OCI-LY7 (cell line): Measurements from ENCODE around the gene IL37.

Source experiments
- EZH2phosphoT487 ChIP-seq: fragments of 200-600 bp; sonication (generic); IDR thresholded peaks from 2 replicates; pipeline ENCODE4 v1.6.1; 2018; ENCODE audit warnings: low read depth, borderline replicate concordance, mild to moderate bottlenecking, mixed run types, antibody characterized with exemption, low read length, moderate library complexity, mixed read lengths
- TF ChIP-seq, protein P1 (sequence below): fragments of 200-600 bp; sonication (generic); conservative IDR thresholded peaks from 2 replicates; pipeline ENCODE4 v1.5.1; 2014; ENCODE audit warnings: mild to moderate bottlenecking, antibody characterized with exemption, low read length, moderate library complexity, mixed read lengths

DNA sequence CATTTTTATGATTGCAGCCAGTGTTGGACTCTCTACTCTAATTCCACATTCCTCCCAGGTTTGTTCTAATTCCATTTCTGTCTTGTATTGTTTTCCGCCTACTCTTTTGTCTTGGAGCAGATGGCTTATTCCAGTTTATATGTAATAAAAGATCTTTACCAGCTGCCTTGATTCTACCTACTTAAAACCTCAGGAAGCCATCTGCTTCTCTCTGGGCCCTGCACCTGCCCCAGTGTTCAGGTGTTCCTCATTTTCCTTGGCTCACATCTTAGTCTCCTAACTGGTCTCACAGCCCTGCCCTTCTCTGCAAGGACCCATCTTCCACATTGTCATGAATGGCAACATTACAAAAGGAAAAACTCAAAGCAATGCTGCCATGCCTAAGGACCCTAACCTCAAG lies 21.0 kb upstream of the IL37 start:
- TF ChIP-seq, protein P1, sequence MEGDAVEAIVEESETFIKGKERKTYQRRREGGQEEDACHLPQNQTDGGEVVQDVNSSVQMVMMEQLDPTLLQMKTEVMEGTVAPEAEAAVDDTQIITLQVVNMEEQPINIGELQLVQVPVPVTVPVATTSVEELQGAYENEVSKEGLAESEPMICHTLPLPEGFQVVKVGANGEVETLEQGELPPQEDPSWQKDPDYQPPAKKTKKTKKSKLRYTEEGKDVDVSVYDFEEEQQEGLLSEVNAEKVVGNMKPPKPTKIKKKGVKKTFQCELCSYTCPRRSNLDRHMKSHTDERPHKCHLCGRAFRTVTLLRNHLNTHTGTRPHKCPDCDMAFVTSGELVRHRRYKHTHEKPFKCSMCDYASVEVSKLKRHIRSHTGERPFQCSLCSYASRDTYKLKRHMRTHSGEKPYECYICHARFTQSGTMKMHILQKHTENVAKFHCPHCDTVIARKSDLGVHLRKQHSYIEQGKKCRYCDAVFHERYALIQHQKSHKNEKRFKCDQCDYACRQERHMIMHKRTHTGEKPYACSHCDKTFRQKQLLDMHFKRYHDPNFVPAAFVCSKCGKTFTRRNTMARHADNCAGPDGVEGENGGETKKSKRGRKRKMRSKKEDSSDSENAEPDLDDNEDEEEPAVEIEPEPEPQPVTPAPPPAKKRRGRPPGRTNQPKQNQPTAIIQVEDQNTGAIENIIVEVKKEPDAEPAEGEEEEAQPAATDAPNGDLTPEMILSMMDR = no peak
- no peak for TF ChIP-seq EZH2phosphoT487
